ENCODE results near the gene HSBP1L1. TPM values are rescaled to one million over a fixed set of nuclear protein-coding genes. Genes with fewer than 3 reads are reported as not detected.
A peak's percentile ranks its signal among the peaks of the same experiment; 100 is the strongest.

Gene HSBP1L1
- total RNA-seq, 6 experiments from 2014 or later = 16.8 to 35.1 (median 23.7) TPM

GRCh38 chr18:79949697-79950487 is 14.6 kb upstream of the HSBP1L1 start:
- TF ChIP-seq, protein P1, sequence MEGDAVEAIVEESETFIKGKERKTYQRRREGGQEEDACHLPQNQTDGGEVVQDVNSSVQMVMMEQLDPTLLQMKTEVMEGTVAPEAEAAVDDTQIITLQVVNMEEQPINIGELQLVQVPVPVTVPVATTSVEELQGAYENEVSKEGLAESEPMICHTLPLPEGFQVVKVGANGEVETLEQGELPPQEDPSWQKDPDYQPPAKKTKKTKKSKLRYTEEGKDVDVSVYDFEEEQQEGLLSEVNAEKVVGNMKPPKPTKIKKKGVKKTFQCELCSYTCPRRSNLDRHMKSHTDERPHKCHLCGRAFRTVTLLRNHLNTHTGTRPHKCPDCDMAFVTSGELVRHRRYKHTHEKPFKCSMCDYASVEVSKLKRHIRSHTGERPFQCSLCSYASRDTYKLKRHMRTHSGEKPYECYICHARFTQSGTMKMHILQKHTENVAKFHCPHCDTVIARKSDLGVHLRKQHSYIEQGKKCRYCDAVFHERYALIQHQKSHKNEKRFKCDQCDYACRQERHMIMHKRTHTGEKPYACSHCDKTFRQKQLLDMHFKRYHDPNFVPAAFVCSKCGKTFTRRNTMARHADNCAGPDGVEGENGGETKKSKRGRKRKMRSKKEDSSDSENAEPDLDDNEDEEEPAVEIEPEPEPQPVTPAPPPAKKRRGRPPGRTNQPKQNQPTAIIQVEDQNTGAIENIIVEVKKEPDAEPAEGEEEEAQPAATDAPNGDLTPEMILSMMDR (IDR thresholded peaks at IDR 0.05) = no peak
- peak; percentile 13 for TF ChIP-seq POLR2A (IDR thresholded peaks at IDR 0.05)
- peaks cover 0 to 49% (median 12%) of the 10 kb centered on the region in 4 donors for H3K4me1 ChIP-seq
- peak overlapping the region; percentile 91 to 95 (median 93) for H3K27ac ChIP-seq
- intact Hi-C loops (cut with DNase I) = no loop called here
- no peaks in the 10 kb centered on the region for H3K9me3 ChIP-seq
- peak overlapping the region; percentile 72 to 91 (median 89) for H3K4me3 ChIP-seq
- DNase-seq = peak; percentile 59 to 69 (median 60)
- peaks cover 0 to 3% (median 0%) of the 10 kb centered on the region in 4 donors for H3K36me3 ChIP-seq
- WGBS (ENCODE audit: insufficient coverage, low coverage, low lambda C conversion rate, missing lambda C conversion rate) = 7% methylated on average over 6 of the region's 12 CpGs
- H3K27me3 ChIP-seq = no peaks in the 10 kb centered on the region
- peak in 2 of 4 donors; percentile 7 to 14 for ATAC-seq

GRCh38 chr18:79950515-79951341 is 13.7 kb upstream of the HSBP1L1 start:
- H3K36me3 ChIP-seq = peaks cover 0 to 3% (median 0%) of the 10 kb centered on the region in 4 donors
- no peaks in the 10 kb centered on the region for H3K9me3 ChIP-seq
- TF ChIP-seq POLR2A (IDR thresholded peaks at IDR 0.05) = no peak
- TF ChIP-seq, protein P1 (IDR thresholded peaks at IDR 0.05) = no peak
- peaks cover 0 to 41% (median 8%) of the 10 kb centered on the region in 4 donors for H3K4me1 ChIP-seq
- H3K27me3 ChIP-seq = no peaks in the 10 kb centered on the region
- WGBS (ENCODE audit: insufficient coverage, low coverage, low lambda C conversion rate, missing lambda C conversion rate) = 0% methylated on average over 5 of the region's 81 CpGs
- H3K27ac ChIP-seq = peak overlapping the region; percentile 91 to 95 (median 93)
- intact Hi-C loops (cut with DNase I) = no loop called here
- ATAC-seq (peak in 3 of 4 donors; percentile 3 to 28 (median 11)), DNase-seq (peak; percentile 59 to 66 (median 59))
- peak overlapping the region; percentile 72 to 91 (median 89) for H3K4me3 ChIP-seq

GRCh38 chr18:79951545-79952455 is 12.6 kb upstream of the HSBP1L1 start, which contains the start of gene SLC66A2:
Gene SLC66A2 (minus strand): TSS chr18:79951653. CDS start chr18:79950926, 727 bp downstream.
- peak; percentile 74 to 89 (median 78) for ATAC-seq
- intact Hi-C loops (cut with DNase I) = no loop called here

More at GRCh38 chr18:79951545-79952455, 12.6 kb upstream of the HSBP1L1 start, which contains the start of gene SLC66A2:
- peaks cover 0 to 3% (median 0%) of the 10 kb centered on the region in 4 donors for H3K36me3 ChIP-seq
- peak within 1 kb of the TSS; percentile 89 to 91 (median 90) for H3K4me3 ChIP-seq
- WGBS (ENCODE audit: insufficient coverage, low coverage, low lambda C conversion rate, missing lambda C conversion rate) = 0% methylated on average over 17 of the region's 126 CpGs
- H3K27ac ChIP-seq = peak within 1 kb of the TSS; percentile 91 to 95 (median 93)
- H3K9me3 ChIP-seq = no peaks in the 10 kb centered on the region
- H3K4me1 ChIP-seq = peaks cover 0 to 30% (median 2%) of the 10 kb centered on the region in 4 donors
- no peaks in the 10 kb centered on the region for H3K27me3 ChIP-seq
- DNase-seq = peak; percentile 97 to 98 (median 97)
- peak; percentile 82 for TF ChIP-seq POLR2A (IDR thresholded peaks at IDR 0.05)
- TF ChIP-seq, protein P1 (IDR thresholded peaks at IDR 0.05) = no peak

All from right lobe of liver (tissue), 6 donors.